Fibroblast of lung (primary cell): ENCODE measurements around the gene DNAL1. TPM values are rescaled to one million over a fixed set of nuclear protein-coding genes. Genes with fewer than 3 reads are reported as not detected.

Source experiments
- DNase-seq, 2 donors: peaks; one replicate each; pipeline versions ENCODE4 v3.0.0 to v3.0.0-alpha.2; 2010; ENCODE audit warnings: low read depth in 2 of 2
- H2AFZ ChIP-seq: 2 replicates; pipeline ENCODE4 v1.5.1; 2012; ENCODE audit warnings: low read length, control low read depth, inconsistent platforms
- H3K27ac ChIP-seq: 2 replicates; pipeline ENCODE4 v1.5.1; 2011; ENCODE audit warnings: low read length, control low read depth; ENCODE audit not compliant: insufficient read depth
- H3K27me3 ChIP-seq: 2 replicates; pipeline ENCODE4 v1.5.1; 2011; ENCODE audit warnings: mild to moderate bottlenecking, low read length; ENCODE audit not compliant: control insufficient read depth, insufficient read depth
- H3K36me3 ChIP-seq: 2 replicates; pipeline ENCODE4 v1.5.1; 2011; ENCODE audit warnings: low read length; ENCODE audit not compliant: control insufficient read depth, insufficient read depth
- H3K4me1 ChIP-seq: 2 replicates; pipeline ENCODE4 v1.5.1; 2011; ENCODE audit warnings: low read length; ENCODE audit not compliant: control insufficient read depth, insufficient read depth; ENCODE audit errors: extremely low read depth
- H3K4me2 ChIP-seq: 2 replicates; pipeline ENCODE4 v1.5.1; 2011; ENCODE audit warnings: low read length, control low read depth; ENCODE audit not compliant: insufficient read depth; ENCODE audit errors: extremely low read depth
- H3K4me3 ChIP-seq, 4 experiments: fragments of 200-600 bp in 1 of 4; sonication (generic) in 1 of 4; replicated peaks in 1 of 4; 2 replicates each; pipeline ENCODE4 v1.5.1; 2011 to 2016; ENCODE audit warnings: low read length in 4 of 4, low read depth in 3 of 4, mild to moderate bottlenecking in 3 of 4, control low read depth in 2 of 4, inconsistent platforms in 1 of 4, mixed read lengths in 1 of 4; ENCODE audit not compliant: insufficient read depth in 1 of 4; ENCODE audit errors: control extremely low read depth in 1 of 4
- H3K79me2 ChIP-seq: 2 replicates; pipeline ENCODE4 v1.5.1; 2012; ENCODE audit warnings: mild to moderate bottlenecking, low read length, inconsistent platforms; ENCODE audit not compliant: control insufficient read depth, insufficient read depth
- H3K9ac ChIP-seq: 2 replicates; pipeline ENCODE4 v1.5.1; 2011; ENCODE audit warnings: mild to moderate bottlenecking, low read length, control low read depth; ENCODE audit not compliant: insufficient read depth
- H3K9me3 ChIP-seq: 2 replicates; pipeline ENCODE4 v1.5.1; 2012; ENCODE audit warnings: low read depth, low read length; ENCODE audit not compliant: control insufficient read depth, insufficient read depth
- H4K20me1 ChIP-seq: 2 replicates; pipeline ENCODE4 v1.5.1; 2011; ENCODE audit warnings: low read length; ENCODE audit not compliant: control insufficient read depth, insufficient read depth; ENCODE audit errors: extremely low read depth
- EZH2 ChIP-seq: IDR thresholded peaks from 2 replicates; pipeline ENCODE4 v1.5.1; 2012; ENCODE audit warnings: low read length, control low read depth, mild to moderate bottlenecking; ENCODE audit errors: missing control alignments
- polyA plus RNA-seq, 2 donors: library from polyadenylated mRNA; depleted of rRNA in 1 of 2; stranded (reverse) in 1 of 2; unstranded in 1 of 2; fragments of >200 nt; gene quantifications; 2 replicates each; pipeline ENCODE4 v1.2.1, GENCODE V29; 2011 to 2012; ENCODE audit warnings: missing spikeins in 1 of 2
- total RNA-seq: library from RNA; depleted of rRNA; stranded (reverse); fragments of >200 nt; gene quantifications from 2 replicates; pipeline ENCODE4 v1.2.1, GENCODE V29; 2014
- TF ChIP-seq, protein P1 (sequence below), 2 donors: IDR thresholded peaks in 1 of 2; conservative IDR thresholded peaks in 1 of 2; 1 replicate in 1 of 2; 2 replicates in 1 of 2; pipeline ENCODE4 v1.5.1; 2011 to 2012; ENCODE audit warnings: low read length in 2 of 2, control low read depth in 1 of 2, inconsistent platforms in 1 of 2, low read depth in 1 of 2, mild to moderate bottlenecking in 1 of 2

The DNAL1 gene
- total and polyA plus RNA-seq, 2 donors (not counting 1 experiment from before 2014, with no cell fraction given): 5.3 to 11.3 TPM

DNA sequence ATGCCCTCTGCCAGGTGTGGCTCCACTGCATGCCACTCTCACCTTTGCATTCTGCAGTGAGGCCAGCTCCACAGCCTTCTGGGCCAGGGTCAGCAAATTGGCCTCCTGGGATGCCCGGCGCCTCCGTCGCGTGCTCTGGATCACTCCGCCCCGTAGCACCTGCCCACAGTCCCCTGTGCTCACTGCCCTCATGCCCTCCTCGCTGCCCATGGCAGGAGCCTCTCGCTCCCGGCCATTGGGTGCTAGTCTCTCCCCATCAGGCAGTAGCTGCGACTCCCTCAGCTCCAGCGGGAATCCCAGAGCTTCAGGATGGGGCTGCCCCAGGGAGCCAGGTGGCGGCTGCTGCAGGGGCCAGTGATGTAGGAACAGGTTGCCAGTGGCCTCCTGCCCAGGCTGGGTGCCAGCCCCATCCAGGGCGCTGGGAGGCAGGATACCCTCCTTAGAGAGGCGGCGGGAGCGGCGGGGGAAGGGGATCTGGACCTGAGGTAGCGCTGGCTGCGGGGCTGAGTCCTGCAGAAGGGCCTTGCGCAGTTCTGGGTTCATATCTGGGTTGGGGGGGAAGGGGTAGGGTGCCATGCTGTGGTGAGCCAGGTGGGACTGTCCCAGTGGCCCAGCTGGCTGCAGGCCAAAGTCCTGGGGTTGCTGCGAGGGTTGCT is 93.9 kb downstream of the DNAL1 start:
- TF ChIP-seq EZH2: no peak
- TF ChIP-seq, protein P1, sequence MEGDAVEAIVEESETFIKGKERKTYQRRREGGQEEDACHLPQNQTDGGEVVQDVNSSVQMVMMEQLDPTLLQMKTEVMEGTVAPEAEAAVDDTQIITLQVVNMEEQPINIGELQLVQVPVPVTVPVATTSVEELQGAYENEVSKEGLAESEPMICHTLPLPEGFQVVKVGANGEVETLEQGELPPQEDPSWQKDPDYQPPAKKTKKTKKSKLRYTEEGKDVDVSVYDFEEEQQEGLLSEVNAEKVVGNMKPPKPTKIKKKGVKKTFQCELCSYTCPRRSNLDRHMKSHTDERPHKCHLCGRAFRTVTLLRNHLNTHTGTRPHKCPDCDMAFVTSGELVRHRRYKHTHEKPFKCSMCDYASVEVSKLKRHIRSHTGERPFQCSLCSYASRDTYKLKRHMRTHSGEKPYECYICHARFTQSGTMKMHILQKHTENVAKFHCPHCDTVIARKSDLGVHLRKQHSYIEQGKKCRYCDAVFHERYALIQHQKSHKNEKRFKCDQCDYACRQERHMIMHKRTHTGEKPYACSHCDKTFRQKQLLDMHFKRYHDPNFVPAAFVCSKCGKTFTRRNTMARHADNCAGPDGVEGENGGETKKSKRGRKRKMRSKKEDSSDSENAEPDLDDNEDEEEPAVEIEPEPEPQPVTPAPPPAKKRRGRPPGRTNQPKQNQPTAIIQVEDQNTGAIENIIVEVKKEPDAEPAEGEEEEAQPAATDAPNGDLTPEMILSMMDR (conservative IDR thresholded peaks at IDR 0.05 in 1 of 2, IDR thresholded peaks at IDR 0.05 in 1 of 2; ENCODE audit: low read depth in 1 of 2, low read length in 2 of 2): no peak
- Histone ChIP-seq H3K79me2 (peaks cover 53% of the 10 kb centered on the region), H4K20me1 (no peaks in the 10 kb centered on the region), H3K4me3 (no peak overlapping the region), H3K4me2 (no peak overlapping the region), H3K27me3 (no peaks in the 10 kb centered on the region), H3K9ac (no peak overlapping the region), H3K27ac (no peak overlapping the region), H3K36me3 (peaks cover 20% of the 10 kb centered on the region), H3K4me1 (peaks cover 35% of the 10 kb centered on the region), H2AFZ (no peak overlapping the region), H3K9me3 (no peaks in the 10 kb centered on the region)
- no peak for DNase-seq

DNA sequence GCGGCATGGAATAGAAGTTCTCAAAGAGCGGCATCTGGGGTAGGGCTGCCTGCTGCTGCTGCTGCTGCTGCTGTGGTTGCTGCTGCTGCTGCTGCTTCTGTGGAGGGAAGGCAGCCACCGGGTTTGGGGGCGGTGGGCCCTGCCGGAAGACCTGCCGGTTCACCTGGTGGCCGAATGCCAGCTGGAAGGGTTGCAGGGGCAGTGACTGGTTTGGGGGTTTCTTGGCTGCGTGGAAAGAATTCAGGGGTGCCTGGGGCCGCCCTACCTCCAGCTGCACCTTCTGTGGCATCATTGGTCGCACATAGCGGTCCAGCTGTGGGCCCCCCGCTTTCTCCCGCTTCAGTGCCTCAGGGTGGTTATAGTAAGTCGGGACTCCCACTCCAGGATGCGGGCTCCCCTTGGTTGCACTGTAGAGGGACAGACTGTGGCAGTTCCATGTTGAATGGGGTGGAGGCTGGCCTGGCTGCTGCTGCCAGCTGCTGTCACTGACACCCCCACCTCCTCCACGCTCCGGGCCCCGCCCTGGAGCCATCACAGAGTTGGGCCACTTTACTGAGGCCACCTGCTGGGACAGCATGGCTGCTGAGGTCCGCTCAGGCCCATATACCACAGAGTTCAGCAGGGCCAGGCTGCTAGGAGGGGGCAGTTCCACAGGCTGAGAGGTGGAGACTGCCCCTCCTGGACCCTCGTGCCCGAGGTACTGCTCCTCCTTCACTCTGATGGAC is 94.5 kb downstream of the DNAL1 start:
- Histone ChIP-seq H3K79me2 (peaks cover 60% of the 10 kb centered on the region), H2AFZ (no peak overlapping the region), H3K27me3 (no peaks in the 10 kb centered on the region), H3K9ac (no peak overlapping the region), H3K4me3 (no peak overlapping the region), H4K20me1 (no peaks in the 10 kb centered on the region), H3K4me1 (peaks cover 40% of the 10 kb centered on the region), H3K36me3 (peaks cover 20% of the 10 kb centered on the region), H3K9me3 (no peaks in the 10 kb centered on the region), H3K27ac (no peak overlapping the region), H3K4me2 (no peak overlapping the region)
- no peak for DNase-seq
- TF ChIP-seq, protein P1 (conservative IDR thresholded peaks at IDR 0.05 in 1 of 2, IDR thresholded peaks at IDR 0.05 in 1 of 2; ENCODE audit: low read depth in 1 of 2, low read length in 2 of 2): no peak
- no peak for TF ChIP-seq EZH2

DNA sequence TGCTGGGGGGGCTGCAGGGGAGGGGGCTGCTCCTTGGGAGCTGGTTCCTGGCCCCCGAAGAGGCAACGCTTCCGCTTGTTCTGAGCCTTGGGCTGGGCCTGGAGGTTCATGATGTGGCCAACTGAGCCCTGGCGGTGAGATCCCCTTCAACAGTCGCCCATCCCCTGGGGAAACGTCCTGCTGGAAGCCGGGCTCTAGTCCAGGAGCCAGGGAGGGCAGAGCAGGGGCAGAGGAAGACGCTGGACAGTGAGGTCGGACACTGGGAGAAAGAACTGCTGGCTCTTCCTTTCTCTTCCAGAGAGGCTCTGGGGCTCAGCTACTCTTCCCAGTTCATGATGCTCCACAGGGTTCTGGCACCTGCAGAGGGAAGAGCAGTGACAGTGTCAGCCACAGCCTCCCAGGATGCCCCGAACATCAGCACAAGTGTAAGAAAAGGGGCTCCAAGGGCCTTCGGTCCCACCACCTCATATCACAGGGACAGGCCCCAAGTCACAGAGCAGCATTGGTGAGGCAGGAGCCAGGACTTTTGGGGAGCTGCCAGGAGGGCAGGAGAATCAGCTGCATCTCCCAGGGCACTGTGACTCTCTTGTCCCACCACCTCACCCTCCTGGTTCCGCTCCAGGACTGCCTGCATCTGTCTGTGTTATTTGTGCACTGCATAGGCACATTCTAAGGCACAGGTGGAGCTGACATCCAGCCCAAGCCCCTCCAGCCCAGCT is 95.3 kb downstream of the DNAL1 start:
- H3K27me3 ChIP-seq: no peaks in the 10 kb centered on the region
- H3K79me2 ChIP-seq: peaks cover 67% of the 10 kb centered on the region
- peaks cover 20% of the 10 kb centered on the region for H3K36me3 ChIP-seq
- TF ChIP-seq, protein P1 (conservative IDR thresholded peaks at IDR 0.05 in 1 of 2, IDR thresholded peaks at IDR 0.05 in 1 of 2; ENCODE audit: low read depth in 1 of 2, low read length in 2 of 2): no peak
- no peak for TF ChIP-seq EZH2
- H3K4me3 ChIP-seq: peak overlapping the region in 1 of 4 experiments; percentile 23
- H3K9ac ChIP-seq: no peak overlapping the region
- peak overlapping the region; percentile 76 for H3K4me2 ChIP-seq
- H3K9me3 ChIP-seq: no peaks in the 10 kb centered on the region
- H2AFZ ChIP-seq: no peak overlapping the region
- no peaks in the 10 kb centered on the region for H4K20me1 ChIP-seq
- H3K27ac ChIP-seq: peak overlapping the region; percentile 83
- no peak for DNase-seq
- peaks cover 47% of the 10 kb centered on the region for H3K4me1 ChIP-seq
